ENCODE data around the gene RASEF. TPM values are rescaled to one million over a fixed set of nuclear protein-coding genes. Genes with fewer than 3 reads are reported as not detected.
"Not testable (repeated sequence)": the region's sequence is repeated elsewhere in the genome, so short reads cannot be mapped to it uniquely, and the experiment has no call there.

The RASEF gene
- total RNA-seq, 1 donor from 2014 or later: 8.1 TPM

DNA sequence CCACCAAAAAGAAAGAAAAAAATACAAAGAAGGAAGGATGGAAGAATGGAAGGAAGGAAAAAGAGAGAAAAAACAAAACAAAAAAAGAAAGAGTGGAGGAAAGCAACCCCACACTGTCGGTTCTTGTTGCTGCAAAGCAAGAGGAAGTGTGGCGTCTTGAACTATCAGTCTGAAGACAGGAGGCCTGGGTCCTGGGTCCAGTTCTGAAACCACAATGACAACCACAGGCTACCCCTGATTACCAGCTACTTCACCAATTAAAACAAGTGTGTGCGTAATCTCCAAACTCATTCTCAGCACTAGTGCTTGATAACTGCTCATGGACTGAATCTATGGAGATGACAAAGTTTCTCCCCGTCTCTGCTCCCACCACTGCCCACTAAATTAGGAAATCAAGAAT is 93.7 kb downstream of the RASEF start:
- no peak for ATAC-seq

DNA sequence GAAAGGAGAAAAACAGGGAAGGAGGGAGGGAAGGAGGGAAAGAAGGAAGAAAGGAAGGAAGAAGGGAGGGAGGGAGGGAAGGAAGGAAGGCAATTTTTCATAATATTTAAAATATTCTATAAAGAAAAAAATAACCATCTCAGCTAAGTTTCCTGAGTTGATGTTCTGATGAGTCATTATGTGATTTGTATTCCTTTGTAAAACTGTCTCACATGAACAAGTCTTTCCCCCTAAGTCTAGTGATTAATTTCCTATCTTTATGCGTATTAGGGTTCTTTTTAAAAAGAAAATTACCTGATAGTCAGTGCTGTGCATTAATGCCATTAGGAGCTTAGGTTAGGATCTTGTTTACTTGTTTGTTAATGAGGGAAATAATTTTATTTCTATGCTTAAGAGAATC is 94.1 kb downstream of the RASEF start:
- ATAC-seq: no peak

DNA sequence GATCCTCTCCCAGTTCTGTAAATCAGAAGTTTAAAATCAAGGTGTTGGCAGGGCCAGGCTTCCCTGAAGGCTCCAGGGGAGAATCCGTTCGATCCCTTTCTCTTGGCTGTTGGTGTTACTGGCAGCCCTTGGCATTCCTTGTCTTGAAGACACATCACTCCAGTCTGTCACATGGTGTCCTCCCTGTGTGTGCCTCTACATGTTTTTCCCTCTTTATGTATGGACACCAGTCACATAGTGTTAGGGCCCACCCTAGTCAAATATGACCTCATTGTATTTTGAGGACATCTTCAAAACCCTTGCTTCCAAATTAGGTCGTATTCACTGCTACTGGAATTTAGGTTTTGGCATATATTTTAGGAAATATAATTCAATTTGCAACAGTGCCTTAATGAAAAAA is 94.6 kb downstream of the RASEF start:
- ATAC-seq: no peak

DNA sequence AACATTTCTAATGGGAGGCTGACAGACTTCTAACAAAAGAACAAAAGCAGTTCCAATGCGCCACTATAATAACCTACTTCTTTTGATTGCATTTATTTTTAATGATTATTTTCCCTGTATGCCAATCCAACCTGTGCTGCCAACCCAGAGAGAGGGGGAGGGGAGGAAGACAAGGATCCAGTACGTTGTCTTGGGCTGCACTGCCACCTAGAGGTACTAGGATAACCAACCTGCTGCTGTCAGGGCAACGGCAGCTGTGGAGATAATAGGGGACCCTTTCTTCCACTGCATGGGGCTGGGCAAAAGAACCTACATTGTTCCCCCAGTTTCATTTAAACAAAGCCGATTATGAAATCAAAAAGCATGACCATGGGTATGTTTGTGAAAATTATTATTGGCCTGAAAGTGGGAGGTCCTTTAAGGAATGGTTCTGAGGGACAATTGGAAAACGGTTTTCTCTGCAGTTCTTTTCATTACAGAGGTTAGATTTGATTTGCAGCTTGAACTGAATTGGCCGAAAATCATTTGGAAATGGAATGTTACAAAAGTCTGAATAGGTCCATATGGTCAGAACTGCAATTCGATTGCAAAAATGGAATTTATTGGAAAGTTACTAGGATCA is 101.3 kb downstream of the RASEF start:
- ATAC-seq: peak; percentile 92

DNA sequence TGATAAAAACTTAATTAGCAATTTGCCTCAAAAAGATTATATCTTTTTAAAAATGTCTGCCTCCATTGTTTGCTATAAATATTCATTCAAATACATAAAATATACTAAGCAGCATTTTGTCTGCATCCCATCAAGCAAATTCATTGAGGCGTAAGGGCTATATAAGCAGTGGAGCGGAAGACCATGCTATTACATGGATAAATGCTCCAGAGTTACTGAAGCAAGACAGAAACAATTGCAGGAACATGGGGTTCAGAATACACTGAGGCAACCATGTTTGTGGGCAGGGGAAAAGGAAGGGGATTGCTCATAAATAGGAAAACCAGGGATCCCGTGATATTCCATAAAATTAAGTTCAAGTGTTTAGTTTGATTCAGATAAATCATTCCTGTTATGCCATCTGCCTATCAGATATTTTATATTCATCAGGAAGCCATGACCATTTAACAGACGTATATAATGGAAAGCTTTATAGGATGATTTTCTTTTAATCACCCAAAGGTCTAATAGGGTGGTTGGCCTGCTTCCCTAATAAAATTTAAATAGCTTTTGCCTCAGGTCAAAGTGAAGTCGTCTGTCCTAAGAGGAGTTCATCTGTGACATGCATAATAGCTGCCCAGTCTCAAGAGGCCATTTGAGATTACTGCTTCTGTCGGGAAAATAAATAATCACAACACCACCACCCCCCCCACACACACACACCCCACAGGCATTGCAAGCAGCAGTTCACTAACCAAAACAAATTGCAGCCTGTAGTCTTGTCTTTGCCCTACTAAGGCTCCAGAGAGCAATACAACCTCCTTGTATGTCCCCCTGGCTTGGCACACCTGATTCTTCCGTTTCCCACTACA is 105.2 kb downstream of the RASEF start:
- no peak for ATAC-seq

DNA sequence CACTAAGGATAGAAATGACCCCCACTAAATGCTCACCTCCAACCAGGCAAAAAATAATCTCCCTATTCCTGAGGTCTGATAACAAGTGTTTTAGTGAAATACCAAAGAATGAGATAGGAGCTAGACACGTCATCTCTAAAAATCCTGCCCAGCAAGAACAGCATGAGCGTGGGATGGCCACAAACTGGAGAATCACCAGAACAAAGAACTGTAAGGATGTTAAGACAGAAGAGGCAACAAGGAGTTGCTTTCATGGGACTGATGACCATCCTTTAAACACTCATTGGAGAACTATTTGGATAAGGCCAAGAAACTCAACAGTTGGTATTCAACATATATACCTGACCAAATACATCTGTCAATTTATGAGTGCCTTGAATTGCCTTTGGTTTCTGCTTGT is 113.7 kb downstream of the RASEF start:
- ATAC-seq: no peak

DNA sequence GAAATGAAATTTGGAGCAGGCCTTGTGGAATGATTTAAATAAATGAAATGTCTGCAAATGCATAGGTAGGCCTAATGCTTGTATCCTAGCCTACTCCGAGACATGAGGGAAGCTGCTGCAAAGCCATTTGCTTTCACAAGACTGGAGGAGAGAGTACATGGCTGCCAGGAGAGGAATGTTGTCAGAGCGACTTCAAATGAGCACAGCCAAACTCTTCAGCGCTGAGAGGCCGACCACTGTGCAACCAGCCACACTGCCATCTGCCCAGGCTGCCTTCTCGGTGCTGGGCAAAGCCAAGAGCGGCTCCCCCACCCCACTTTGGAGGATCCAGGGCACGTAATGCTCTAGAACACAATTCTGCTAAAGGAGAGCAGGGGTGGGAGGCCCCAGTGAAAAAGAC is 122.6 kb downstream of the RASEF start:
- no peak for ATAC-seq

DNA sequence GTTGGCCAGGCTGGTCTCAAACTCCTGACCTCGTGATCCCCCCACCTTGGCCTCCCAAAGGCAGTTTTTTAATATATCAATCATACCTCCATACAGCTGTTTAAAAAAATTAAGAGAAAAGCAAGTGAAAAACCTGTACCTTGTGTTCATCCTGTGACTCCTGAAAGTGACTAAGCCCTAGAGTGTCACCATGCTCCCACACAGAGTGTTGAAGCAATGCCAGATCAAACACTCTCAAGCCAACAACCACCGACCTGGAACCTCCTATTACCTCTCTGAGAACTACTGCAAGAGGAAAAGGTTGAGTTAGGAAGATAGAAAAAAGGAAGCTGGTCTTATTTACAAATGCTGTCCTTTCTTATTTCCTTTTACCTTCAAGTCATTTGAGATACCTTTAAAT is 123.5 kb downstream of the RASEF start:
- ATAC-seq: no peak

DNA sequence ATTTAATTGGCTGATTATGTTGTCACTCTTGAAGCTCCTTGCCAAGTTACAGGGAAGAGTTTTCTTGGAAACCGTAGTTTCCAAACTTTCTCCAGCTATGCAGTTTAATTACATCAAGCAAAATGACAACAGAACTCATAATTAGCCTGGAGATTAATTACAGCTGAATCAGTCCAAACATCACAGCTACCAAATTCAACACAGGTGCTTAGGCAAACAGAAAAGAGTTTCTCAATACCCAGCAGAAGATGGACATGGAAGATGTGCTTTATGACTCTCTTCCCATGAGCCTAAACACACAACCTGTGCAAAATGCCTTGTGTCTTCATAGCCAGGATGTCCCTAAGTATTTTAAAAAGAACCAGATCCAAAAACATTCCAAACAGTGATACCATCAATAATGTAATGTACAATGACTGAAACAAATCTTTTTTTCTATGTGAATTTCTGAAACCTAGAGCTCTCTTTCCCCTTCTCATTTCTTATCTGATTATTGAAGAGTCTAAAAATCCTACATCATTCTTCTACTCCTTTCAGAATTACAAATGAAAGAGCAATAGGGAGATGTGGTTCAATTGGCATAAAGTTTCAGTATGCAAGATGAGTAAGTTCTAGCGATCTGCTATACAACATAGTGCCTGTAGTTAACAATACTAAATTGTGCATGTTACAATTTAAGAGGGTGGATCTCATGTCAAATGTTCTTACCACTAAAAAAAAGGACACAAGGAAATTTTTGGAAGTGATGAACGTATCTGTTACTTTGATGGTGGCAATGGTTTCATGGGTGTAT is 124.3 kb downstream of the RASEF start:
- no peak for ATAC-seq

DNA sequence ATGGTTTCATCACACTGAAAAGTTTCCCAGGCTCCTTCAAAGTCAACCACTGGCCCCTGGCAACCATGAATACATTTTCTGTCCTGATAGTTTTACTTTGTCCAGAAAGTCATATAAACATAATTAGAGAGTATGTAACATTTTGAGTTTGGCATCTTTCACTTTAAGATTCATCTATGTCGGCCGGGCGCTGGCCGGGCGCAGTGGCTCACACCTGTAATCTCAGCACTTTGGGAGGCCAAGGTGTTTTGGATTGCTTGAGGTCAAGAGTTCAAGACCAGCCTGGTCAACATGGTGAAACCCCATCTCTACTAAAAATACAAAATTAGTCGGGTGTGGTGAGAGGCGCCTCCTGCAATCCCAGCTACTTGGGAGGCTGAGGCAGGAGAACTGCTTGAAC is 126.4 kb downstream of the RASEF start:
- not testable (repeated sequence) for ATAC-seq

DNA sequence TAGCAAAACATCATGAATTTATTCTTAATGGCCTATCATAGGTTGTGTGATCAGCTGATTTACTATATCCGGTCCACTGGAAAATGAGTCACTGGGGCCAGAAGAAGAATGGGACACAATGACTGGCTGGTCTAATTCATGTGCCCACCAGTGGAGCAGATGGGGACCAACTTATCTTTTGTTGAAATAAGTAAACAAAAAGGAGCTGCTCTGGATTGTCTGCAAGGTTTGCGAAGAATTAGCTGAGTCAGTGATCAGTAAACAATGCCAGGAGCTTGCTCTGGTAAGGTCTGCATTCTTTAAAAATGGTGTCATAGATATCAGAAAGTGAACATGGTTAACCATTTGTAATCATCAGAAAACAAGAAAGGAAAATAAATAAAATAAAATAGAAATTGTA is 128.0 kb downstream of the RASEF start:
- ATAC-seq: no peak

DNA sequence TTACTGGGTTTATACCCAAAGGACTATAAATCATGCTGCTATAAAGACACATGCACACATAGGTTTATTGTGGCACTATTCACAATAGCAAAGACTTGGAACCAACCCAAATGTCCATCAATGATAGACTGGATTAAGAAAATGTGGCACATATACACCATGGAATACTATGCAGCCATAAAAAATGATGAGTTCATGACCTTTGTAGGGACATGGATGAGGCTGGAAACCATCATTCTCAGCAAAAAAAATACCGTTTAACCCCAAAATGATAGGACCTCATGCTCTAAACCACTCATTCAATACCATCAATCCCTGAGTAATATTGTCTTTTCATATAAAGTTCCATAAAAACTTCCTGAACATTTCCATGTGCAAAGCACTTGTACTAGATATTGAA is 128.9 kb downstream of the RASEF start:
- ATAC-seq: not testable (repeated sequence)

DNA sequence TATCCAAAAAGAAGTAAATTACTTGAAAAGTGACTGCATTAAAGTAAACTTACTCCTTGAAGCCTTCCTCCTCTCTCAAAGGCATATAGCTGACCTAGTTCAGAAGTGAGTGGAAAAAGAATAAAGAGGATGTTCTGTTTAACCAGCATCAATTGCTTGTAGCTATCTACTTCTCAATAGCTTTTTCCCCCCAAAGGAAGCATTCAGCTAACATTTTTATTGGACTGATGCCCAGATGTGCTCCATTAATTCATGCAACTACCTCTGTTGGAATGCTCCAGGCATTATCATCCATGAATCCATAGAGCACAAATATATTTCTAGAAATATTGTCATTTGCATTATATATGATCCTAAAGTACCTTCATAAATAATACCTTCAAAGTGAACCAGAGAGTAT is 132.8 kb downstream of the RASEF start:
- ATAC-seq: no peak
